ENCODE results near the gene CASP1. TPM values are rescaled to one million over a fixed set of nuclear protein-coding genes. Genes with fewer than 3 reads are reported as not detected.
"Not testable (repeated sequence)": the region's sequence is repeated elsewhere in the genome, so short reads cannot be mapped to it uniquely, and the experiment has no call there.

Gene CASP1
- 59.5 TPM for polyA plus RNA-seq (2012; ENCODE audit: low read depth, missing spikeins)

- TF ChIP-seq POLR2AphosphoS5 (IDR thresholded peaks at IDR 0.05; ENCODE audit: low read depth, low read length) (no peak), TAF1 (IDR thresholded peaks at IDR 0.05; ENCODE audit: low read depth, low read length) (peak; percentile 83), POLR2A (IDR thresholded peaks at IDR 0.05; ENCODE audit: low read depth, low read length) (0 out of 2 replicates have a peak, but pooled peaks have one; percentile 45), POU2F2 (IDR thresholded peaks at IDR 0.05; ENCODE audit: low read depth, low read length) (peak; percentile 89; the same call in 1 of the 2 replicates), PAX5 (IDR thresholded peaks at IDR 0.05; ENCODE audit: insufficient read depth, low read length, severe bottlenecking) (no peak), SPI1 (IDR thresholded peaks at IDR 0.05; ENCODE audit: low read depth, low read length) (peak; percentile 42; the same call in 1 of the 2 replicates)
- FAIRE-seq (no peak), DNase-seq (ENCODE audit: insufficient read length, low spot score) (no peak)
These were observed at the start of gene CASP1 for GRCh38 chr11:105034813-105035620. Gene CASP1 (minus strand): TSS chr11:105035144. CDS start chr11:105035113, 31 bp downstream.

DNA sequence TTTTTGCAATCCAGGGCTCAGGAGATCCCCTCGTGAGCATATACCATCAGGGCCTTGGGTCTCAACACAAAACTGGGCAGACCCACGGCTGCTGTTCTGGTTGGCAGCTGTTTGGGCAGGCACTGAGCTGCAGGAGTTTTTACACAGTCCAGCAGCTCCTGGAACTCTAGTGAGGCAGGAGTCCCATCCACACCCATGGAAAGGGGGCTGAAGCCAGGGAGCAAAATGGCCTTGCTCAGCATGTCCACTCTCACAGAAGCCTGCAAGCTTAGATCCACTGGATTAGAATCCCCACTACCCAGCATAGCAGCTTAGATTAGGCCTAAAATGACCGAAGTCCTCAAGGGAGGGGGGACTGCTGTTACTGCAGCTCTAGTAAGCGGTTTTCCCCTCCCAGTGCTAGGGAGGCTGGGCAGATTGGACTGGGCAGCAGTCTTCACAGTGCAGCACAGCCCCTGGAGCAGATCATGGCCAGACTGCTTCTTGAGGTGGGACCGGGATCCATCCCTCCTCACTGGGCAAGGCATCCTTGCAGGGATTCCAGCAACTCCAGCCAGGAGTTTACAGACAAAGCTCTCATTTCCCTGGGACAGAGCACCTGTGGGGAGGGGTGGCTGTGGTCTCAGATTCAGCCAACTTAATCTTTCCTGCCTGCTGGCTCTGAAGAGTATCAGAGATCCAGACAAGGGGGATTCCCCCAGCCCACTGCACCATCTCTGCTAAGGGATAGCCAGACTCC, 46.6 kb upstream of the CASP1 start:
- TF ChIP-seq SPI1 (IDR thresholded peaks at IDR 0.05; ENCODE audit: low read depth, low read length) = no peak
- no peak for TF ChIP-seq PAX5 (IDR thresholded peaks at IDR 0.05; ENCODE audit: insufficient read depth, low read length, severe bottlenecking)
- TF ChIP-seq POLR2AphosphoS5 (IDR thresholded peaks at IDR 0.05; ENCODE audit: low read depth, low read length) = no peak
- no peak for TF ChIP-seq POLR2A (IDR thresholded peaks at IDR 0.05; ENCODE audit: low read depth, low read length)
- no peak for TF ChIP-seq TAF1 (IDR thresholded peaks at IDR 0.05; ENCODE audit: low read depth, low read length)
- TF ChIP-seq POU2F2 (IDR thresholded peaks at IDR 0.05; ENCODE audit: low read depth, low read length) = no peak
- no peak for FAIRE-seq

DNA sequence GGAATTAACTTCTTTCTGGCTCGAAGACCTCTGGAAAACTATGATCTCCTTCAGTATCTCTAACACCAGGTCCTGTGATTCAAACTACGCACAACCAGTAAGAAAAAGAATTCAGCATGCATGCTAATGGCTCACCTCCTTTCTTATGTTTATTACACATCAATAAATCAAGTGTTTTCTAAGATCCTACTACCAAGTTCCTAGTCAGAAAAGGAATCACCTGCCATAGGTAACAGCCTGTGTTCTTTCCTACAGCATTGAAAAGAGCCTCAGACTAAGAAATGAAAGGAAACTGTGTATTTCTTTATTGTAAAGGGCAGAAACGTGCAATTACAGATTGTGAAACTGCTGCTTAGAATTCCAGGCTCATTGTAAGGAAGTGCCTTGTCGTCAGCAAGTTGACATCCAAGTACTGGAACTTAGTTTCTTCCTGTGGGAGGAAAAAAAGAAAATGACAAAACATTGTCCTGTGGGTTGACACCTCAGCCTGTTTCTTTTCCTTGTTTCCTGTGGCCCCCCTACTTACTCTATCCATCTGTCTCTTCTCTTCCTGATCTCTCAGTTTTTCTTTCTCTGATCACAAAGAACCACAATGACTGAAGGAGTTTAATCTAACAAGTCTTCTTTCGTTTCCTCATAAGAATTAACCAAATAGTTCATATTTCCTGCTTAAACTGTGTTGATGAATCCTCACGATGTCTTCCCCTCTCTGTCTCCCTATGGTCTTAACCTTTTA, 45.4 kb upstream of the CASP1 start:
- DNase-seq (ENCODE audit: insufficient read length, low spot score); FAIRE-seq: not testable (repeated sequence)

More for the DNA sequence above, 46.6 kb upstream of the CASP1 start:
- DNase-seq (ENCODE audit: insufficient read length, low spot score) = no peak

- DNase-seq (ENCODE audit: insufficient read length, low spot score) (no peak), FAIRE-seq (no peak)
- TF ChIP-seq POLR2A (IDR thresholded peaks at IDR 0.05; ENCODE audit: low read depth, low read length) (no peak), TAF1 (IDR thresholded peaks at IDR 0.05; ENCODE audit: low read depth, low read length) (no peak), POLR2AphosphoS5 (IDR thresholded peaks at IDR 0.05; ENCODE audit: low read depth, low read length) (no peak), POU2F2 (IDR thresholded peaks at IDR 0.05; ENCODE audit: low read depth, low read length) (no peak), PAX5 (IDR thresholded peaks at IDR 0.05; ENCODE audit: insufficient read depth, low read length, severe bottlenecking) (no peak)
These were observed 43.3 kb upstream of the CASP1 start for GRCh38 chr11:105078283-105078682.

- FAIRE-seq = peak; percentile 56
- not testable (repeated sequence) for DNase-seq (ENCODE audit: insufficient read length, low spot score)
These were observed 42.3 kb upstream of the CASP1 start for GRCh38 chr11:105077141-105077790.

DNA sequence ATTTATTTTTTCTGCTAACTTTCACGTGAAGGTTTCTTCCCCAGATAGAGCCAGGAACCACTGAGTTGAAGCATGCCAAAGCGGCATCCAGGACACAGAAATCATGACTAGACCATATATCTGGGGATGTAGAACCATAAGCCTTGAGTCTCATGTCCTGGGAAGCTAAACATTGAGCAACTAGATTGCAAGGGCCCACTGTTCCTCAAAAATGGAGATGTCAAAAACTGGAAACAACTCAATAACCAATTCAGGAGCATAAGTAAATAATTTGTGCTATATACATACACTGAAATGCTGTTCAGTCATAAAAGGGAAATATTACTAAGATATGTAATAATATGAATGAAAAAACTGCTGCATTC, 39.2 kb upstream of the CASP1 start:
- TF ChIP-seq POU2F2 (IDR thresholded peaks at IDR 0.05; ENCODE audit: low read depth, low read length) (no peak), TAF1 (IDR thresholded peaks at IDR 0.05; ENCODE audit: low read depth, low read length) (no peak), SPI1 (IDR thresholded peaks at IDR 0.05; ENCODE audit: low read depth, low read length) (no peak), PAX5 (IDR thresholded peaks at IDR 0.05; ENCODE audit: insufficient read depth, low read length, severe bottlenecking) (no peak), POLR2A (IDR thresholded peaks at IDR 0.05; ENCODE audit: low read depth, low read length) (no peak), POLR2AphosphoS5 (IDR thresholded peaks at IDR 0.05; ENCODE audit: low read depth, low read length) (no peak)
- DNase-seq (ENCODE audit: insufficient read length, low spot score) = no peak
- FAIRE-seq = no peak

DNA sequence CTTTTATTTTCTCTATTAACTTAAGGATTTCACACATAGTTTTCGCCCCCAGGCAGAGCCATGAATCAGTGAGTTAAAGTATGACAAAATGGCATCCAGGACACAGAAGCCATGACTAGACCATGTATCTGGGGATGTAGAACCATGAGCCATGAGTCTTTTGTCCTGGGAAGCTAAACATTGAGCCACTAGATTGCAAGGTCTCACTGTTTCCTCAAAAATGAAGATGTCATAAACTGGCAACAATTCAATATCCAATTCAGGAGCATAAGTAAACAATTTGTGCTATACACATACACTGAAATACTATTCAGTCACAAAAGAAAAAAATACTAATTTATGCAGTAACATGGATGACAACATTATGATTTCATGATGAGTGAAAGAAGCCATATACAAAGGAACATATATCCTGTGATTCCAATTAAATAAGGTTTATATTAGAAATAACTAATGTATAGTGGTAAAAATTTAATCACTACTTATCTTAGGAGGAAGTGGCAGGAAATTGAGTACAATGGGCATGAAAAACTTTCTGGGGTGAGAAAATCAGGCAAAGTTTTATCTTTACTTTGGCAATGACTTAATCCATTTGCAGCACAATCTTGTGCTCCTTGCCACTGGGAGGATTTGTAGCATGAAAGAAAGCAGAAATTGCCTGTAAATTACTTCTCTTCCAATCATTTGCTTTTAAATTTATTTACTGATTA, 38.7 kb upstream of the CASP1 start:
- FAIRE-seq (no peak), DNase-seq (ENCODE audit: insufficient read length, low spot score) (no peak)

GRCh38 chr11:105072080-105072479, 37.1 kb upstream of the CASP1 start:
- not testable (repeated sequence) for DNase-seq (ENCODE audit: insufficient read length, low spot score); FAIRE-seq

More for the DNA sequence above, 38.7 kb upstream of the CASP1 start:
- no peak for TF ChIP-seq POLR2AphosphoS5 (IDR thresholded peaks at IDR 0.05; ENCODE audit: low read depth, low read length)
- no peak for TF ChIP-seq TAF1 (IDR thresholded peaks at IDR 0.05; ENCODE audit: low read depth, low read length)
- no peak for TF ChIP-seq PAX5 (IDR thresholded peaks at IDR 0.05; ENCODE audit: insufficient read depth, low read length, severe bottlenecking)
- TF ChIP-seq POLR2A (IDR thresholded peaks at IDR 0.05; ENCODE audit: low read depth, low read length) = no peak
- TF ChIP-seq SPI1 (IDR thresholded peaks at IDR 0.05; ENCODE audit: low read depth, low read length) = no peak
- TF ChIP-seq POU2F2 (IDR thresholded peaks at IDR 0.05; ENCODE audit: low read depth, low read length) = no peak

DNA sequence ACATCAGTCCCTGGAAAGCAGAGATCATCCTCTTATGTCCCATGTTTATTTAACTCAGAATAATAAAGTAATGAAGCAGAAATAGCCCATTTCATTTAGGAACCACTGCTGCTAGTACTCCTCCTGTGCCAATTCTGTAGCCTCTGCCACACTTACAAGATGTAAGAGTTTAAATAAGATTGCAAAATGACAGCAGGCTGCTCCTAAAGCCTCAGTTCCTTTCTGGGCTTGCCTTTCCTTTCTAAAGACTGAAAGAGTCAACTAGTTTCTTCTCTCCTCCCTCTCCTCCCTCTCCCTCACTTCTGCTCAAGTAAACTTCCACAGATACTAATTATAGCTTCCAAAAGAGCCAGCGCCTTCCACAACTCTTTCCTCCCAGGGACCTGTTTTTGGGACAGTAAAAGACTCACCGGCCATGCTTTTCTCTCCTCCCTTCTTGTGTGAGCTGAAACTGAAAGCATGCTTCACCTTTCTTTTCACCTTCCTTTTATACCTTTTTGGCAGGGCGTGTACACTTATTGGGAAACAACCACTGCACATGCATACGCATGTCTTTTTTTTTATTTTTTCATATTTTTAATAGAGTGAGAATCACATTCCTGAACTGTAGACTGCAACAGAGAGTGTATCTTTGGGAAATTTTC, 36.3 kb upstream of the CASP1 start:
- no peak for FAIRE-seq

More for the DNA sequence above, 36.3 kb upstream of the CASP1 start:
- TF ChIP-seq POLR2AphosphoS5 (IDR thresholded peaks at IDR 0.05; ENCODE audit: low read depth, low read length) (no peak), POU2F2 (IDR thresholded peaks at IDR 0.05; ENCODE audit: low read depth, low read length) (no peak), TAF1 (IDR thresholded peaks at IDR 0.05; ENCODE audit: low read depth, low read length) (no peak), POLR2A (IDR thresholded peaks at IDR 0.05; ENCODE audit: low read depth, low read length) (no peak)
- DNase-seq (ENCODE audit: insufficient read length, low spot score) = no peak

Data from GM12891 (cell line).